ENCODE data around the gene THUMPD1.
A peak's percentile ranks its signal among the peaks of the same experiment; 100 is the strongest.
"Not testable (repeated sequence)": the region's sequence is repeated elsewhere in the genome, so short reads cannot be mapped to it uniquely, and the experiment has no call there.

THUMPD1 gene

GRCh38 chr16:20747030-20747816 lies 5.6 kb upstream of the THUMPD1 start:
- no peak for DNase-seq

GRCh38 chr16:20746461-20746860 lies 4.8 kb upstream of the THUMPD1 start:
- no peak for DNase-seq

- DNase-seq: no peak
Observed at GRCh38 chr16:20744922-20745440, 3.4 kb upstream of the THUMPD1 start.

- DNase-seq: no peak
Observed at GRCh38 chr16:20743591-20743990, 2.0 kb upstream of the THUMPD1 start.

GRCh38 chr16:20740901-20741521 lies 607 bp downstream of the THUMPD1 start:
- peak; percentile 21 to 60 for DNase-seq

GRCh38 chr16:20740007-20740883 lies 1.4 kb downstream of the THUMPD1 start:
- no peak for DNase-seq

- no peak for DNase-seq
Observed at GRCh38 chr16:20735490-20735889, 6.1 kb downstream of the THUMPD1 start.

- DNase-seq: no peak
Observed at GRCh38 chr16:20734782-20735181, 6.8 kb downstream of the THUMPD1 start.

GRCh38 chr16:20734056-20734455 lies 7.6 kb downstream of the THUMPD1 start:
- no peak for DNase-seq

GRCh38 chr16:20729141-20729540 lies 12.5 kb downstream of the THUMPD1 start:
- DNase-seq: no peak

GRCh38 chr16:20727181-20727580 lies 14.4 kb downstream of the THUMPD1 start:
- DNase-seq: no peak

GRCh38 chr16:20726661-20727060 lies 15.0 kb downstream of the THUMPD1 start:
- DNase-seq: no peak

GRCh38 chr16:20720251-20720650 lies 21.4 kb downstream of the THUMPD1 start:
- DNase-seq: no peak

GRCh38 chr16:20717718-20718117 lies 23.9 kb downstream of the THUMPD1 start:
- DNase-seq: not testable (repeated sequence)

GRCh38 chr16:20711277-20711911 lies 30.2 kb downstream of the THUMPD1 start:
- DNase-seq: no peak

GRCh38 chr16:20708129-20708528 lies 33.5 kb downstream of the THUMPD1 start:
- DNase-seq: not testable (repeated sequence)

GRCh38 chr16:20707461-20707860 lies 34.2 kb downstream of the THUMPD1 start:
- DNase-seq: no peak

- not testable (repeated sequence) for DNase-seq
Observed at GRCh38 chr16:20705972-20706371, 35.6 kb downstream of the THUMPD1 start.

GRCh38 chr16:20704281-20704680 lies 37.3 kb downstream of the THUMPD1 start:
- no peak for DNase-seq

GRCh38 chr16:20701692-20702091 lies 39.9 kb downstream of the THUMPD1 start:
- not testable (repeated sequence) for DNase-seq

- no peak for DNase-seq
Observed at GRCh38 chr16:20696618-20697017, 45.0 kb downstream of the THUMPD1 start.

- no peak for DNase-seq
Observed at GRCh38 chr16:20695024-20695423, 46.6 kb downstream of the THUMPD1 start.

- not testable (repeated sequence) for DNase-seq
Observed at GRCh38 chr16:20694096-20694495, 47.5 kb downstream of the THUMPD1 start.

Data from cerebellar nuclear complex (tissue), 1 donor.